Progenitor cell of endocrine pancreas (in vitro differentiated cells): ENCODE data around the gene INO80. TPM values are rescaled to one million over a fixed set of nuclear protein-coding genes. Genes with fewer than 3 reads are reported as not detected.

ENCODE experiments used
- DNase-seq: peaks from one replicate; pipeline ENCODE4 v3.0.0; 2021; ENCODE audit warnings: low spot score; ENCODE audit not compliant: unreplicated experiment
- H3K27ac Mint-ChIP-seq: 2 replicates; pipeline ENCODE4 v1.8.0; 2021; ENCODE audit warnings: mild to moderate bottlenecking, moderate library complexity, mixed read lengths
- H3K27me3 Mint-ChIP-seq: 2 replicates; pipeline ENCODE4 v1.8.0; 2021; ENCODE audit warnings: mixed read lengths
- H3K36me3 Mint-ChIP-seq: 2 replicates; pipeline ENCODE4 v1.8.0; 2022; ENCODE audit warnings: mixed read lengths; ENCODE audit not compliant: insufficient read depth
- H3K4me1 Mint-ChIP-seq: 2 replicates; pipeline ENCODE4 v1.8.0; 2021; ENCODE audit warnings: low read depth, mixed read lengths
- H3K4me3 Mint-ChIP-seq: 2 replicates; pipeline ENCODE4 v1.8.0; 2021; ENCODE audit warnings: low read depth, mild to moderate bottlenecking, moderate library complexity, mixed read lengths
- H3K9me3 Mint-ChIP-seq: 2 replicates; pipeline ENCODE4 v1.8.0; 2021; ENCODE audit warnings: low read depth, mixed read lengths
- total RNA-seq: library from RNA; stranded (reverse); gene quantifications from 2 replicates; pipeline ENCODE4 v1.2.1, GENCODE V29; 2021
- TF ChIP-seq, protein P1 (sequence below): fragments of 200-600 bp; sonication (generic); IDR thresholded peaks from one replicate; pipeline ENCODE4 v1.5.0; 2021; ENCODE audit warnings: antibody characterized with exemption, mild to moderate bottlenecking; ENCODE audit not compliant: unreplicated experiment

INO80 gene
- total RNA-seq, 1 donor from 2014 or later: 28.1 TPM

DNA sequence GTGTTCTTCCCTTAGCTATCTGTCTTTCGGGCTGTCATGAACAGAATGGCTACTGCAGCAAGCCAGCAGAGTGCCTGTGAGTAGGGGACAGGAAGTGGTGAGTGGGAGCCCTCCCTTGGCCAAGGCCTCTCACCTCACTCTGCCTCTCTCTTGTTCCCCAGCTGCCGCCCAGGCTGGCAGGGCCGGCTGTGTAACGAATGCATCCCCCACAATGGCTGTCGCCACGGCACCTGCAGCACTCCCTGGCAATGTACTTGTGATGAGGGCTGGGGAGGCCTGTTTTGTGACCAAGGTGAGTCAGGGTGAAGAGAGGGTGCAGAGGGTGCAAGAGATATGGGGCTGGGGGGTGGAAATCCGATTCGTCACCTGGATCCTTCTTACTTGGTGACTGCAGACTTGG, 183.9 kb downstream of the INO80 start:
- TF ChIP-seq, protein P1, sequence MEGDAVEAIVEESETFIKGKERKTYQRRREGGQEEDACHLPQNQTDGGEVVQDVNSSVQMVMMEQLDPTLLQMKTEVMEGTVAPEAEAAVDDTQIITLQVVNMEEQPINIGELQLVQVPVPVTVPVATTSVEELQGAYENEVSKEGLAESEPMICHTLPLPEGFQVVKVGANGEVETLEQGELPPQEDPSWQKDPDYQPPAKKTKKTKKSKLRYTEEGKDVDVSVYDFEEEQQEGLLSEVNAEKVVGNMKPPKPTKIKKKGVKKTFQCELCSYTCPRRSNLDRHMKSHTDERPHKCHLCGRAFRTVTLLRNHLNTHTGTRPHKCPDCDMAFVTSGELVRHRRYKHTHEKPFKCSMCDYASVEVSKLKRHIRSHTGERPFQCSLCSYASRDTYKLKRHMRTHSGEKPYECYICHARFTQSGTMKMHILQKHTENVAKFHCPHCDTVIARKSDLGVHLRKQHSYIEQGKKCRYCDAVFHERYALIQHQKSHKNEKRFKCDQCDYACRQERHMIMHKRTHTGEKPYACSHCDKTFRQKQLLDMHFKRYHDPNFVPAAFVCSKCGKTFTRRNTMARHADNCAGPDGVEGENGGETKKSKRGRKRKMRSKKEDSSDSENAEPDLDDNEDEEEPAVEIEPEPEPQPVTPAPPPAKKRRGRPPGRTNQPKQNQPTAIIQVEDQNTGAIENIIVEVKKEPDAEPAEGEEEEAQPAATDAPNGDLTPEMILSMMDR: no peak
- Mint-ChIP-seq H3K27ac (peak overlapping the region; percentile 94), H3K27me3 (peaks cover 30% of the 10 kb centered on the region), H3K9me3 (no peaks in the 10 kb centered on the region), H3K36me3 (no peaks in the 10 kb centered on the region), H3K4me1 (peaks cover 48% of the 10 kb centered on the region), H3K4me3 (peak overlapping the region; percentile 76)
- no peak for DNase-seq

GRCh38 chr15:40931300-40932142, 184.6 kb downstream of the INO80 start:
- peak overlapping the region; percentile 76 for H3K4me3 Mint-ChIP-seq
- TF ChIP-seq, protein P1: peak; percentile 9
- no peaks in the 10 kb centered on the region for H3K36me3 Mint-ChIP-seq

DNA sequence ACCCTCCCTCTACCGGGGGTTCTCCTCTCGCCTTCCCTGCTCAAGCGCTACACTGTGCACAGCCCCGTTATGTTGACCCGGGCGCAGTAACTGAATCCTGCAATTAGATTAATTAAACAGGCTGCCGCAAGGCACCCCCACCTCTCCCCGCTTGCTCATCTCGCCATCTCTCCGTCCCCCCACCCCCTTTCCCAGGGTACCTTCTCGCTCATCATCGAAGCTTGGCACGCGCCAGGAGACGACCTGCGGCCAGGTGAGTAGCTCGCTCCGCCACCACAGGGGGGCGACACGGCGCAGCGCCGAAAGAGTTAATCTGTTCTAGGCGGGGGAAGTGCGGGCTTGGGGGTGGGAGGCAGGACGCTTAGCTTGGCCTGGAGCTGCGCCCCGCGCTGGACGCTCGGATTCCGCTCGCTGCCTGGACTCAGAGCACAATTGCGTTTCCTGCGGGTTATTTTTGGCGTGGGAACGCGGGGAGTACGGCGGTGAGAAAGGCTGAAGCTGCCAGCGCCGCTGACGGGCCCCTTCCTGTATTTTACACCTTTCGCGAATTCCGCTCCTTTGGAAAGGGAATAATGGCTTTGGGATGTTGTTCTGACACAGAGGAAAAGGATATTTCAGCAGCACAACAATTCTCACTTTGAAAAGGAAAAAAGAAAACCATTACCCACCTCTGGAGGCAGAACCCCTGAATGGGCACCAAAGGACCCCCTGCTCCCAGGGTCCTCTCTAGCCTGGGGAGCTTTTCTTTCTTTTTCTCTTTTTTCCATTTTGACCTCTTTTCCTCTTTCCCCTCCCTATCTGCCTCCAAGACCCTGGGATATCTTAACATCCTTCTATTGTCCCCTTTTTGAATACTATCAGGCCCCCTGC, 185.4 kb downstream of the INO80 start:
- peak overlapping the region; percentile 33 for H3K27ac Mint-ChIP-seq
- H3K4me3 Mint-ChIP-seq: peak overlapping the region; percentile 76
- DNase-seq: peak; percentile 81
- H3K4me1 Mint-ChIP-seq: peaks cover 51% of the 10 kb centered on the region
- TF ChIP-seq, protein P1: peak; percentile 92
- no peaks in the 10 kb centered on the region for H3K36me3 Mint-ChIP-seq
- peaks cover 37% of the 10 kb centered on the region for H3K27me3 Mint-ChIP-seq
- no peaks in the 10 kb centered on the region for H3K9me3 Mint-ChIP-seq

More at GRCh38 chr15:40931300-40932142, 184.6 kb downstream of the INO80 start:
- DNase-seq: no peak
- Mint-ChIP-seq H3K27me3 (peaks cover 34% of the 10 kb centered on the region), H3K9me3 (no peaks in the 10 kb centered on the region), H3K4me1 (peaks cover 50% of the 10 kb centered on the region), H3K27ac (peak overlapping the region; percentile 94)

DNA sequence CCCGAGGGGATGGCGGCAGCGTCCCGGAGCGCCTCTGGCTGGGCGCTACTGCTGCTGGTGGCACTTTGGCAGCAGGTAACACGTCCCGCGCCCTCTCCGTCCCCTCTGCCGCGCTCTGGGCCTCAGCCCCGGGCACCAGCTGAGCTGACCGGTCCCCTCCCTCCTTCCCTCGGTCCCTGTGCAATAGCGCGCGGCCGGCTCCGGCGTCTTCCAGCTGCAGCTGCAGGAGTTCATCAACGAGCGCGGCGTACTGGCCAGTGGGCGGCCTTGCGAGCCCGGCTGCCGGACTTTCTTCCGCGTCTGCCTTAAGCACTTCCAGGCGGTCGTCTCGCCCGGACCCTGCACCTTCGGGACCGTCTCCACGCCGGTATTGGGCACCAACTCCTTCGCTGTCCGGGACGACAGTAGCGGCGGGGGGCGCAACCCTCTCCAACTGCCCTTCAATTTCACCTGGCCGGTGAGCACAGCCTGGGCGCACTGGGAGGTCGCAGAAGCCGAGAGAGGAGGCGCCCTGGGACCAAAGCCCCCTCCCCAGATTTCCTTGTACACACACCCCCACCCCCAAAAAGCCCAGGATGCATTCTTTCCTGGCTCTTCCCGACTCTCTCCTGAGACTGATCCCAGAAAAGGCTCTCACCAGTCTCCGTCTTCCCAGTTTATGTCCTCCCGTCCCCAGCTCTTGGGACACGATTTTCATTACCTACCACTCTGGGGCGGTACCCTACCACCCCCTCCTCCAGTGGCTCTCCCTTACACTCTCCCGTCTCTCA, 186.2 kb downstream of the INO80 start:
- Mint-ChIP-seq H3K27ac (peak overlapping the region; percentile 33), H3K36me3 (no peaks in the 10 kb centered on the region), H3K9me3 (no peaks in the 10 kb centered on the region), H3K4me3 (peak overlapping the region; percentile 76), H3K27me3 (peaks cover 44% of the 10 kb centered on the region), H3K4me1 (peaks cover 53% of the 10 kb centered on the region)
- TF ChIP-seq, protein P1: no peak
- DNase-seq: peak; percentile 52

Other genes with a start within 250 kb of the INO80 start
- 4.4 and 5.1 TPM in 2 replicates for gene RHOV, start 242.0 kb downstream of the INO80 start, total RNA-seq
- 27.4 and 28.9 TPM in 2 replicates for gene VPS18, start 221.8 kb downstream of the INO80 start, total RNA-seq
- 6.2 and 6.5 TPM in 2 replicates for gene DLL4, start 186.9 kb downstream of the INO80 start, total RNA-seq
- gene CHAC1, start 162.8 kb downstream of the INO80 start, total RNA-seq: 14.4 and 18.1 TPM in 2 replicates
- gene EXD1, start 114.5 kb upstream of the INO80 start, total RNA-seq: not detected in 2 replicates
- 89.3 and 89.6 TPM in 2 replicates for gene CHP1, start 115.0 kb upstream of the INO80 start, total RNA-seq
- 9.5 and 9.7 TPM in 2 replicates for gene OIP5, start 216.3 kb upstream of the INO80 start, total RNA-seq
- 63.9 and 69.2 TPM in 2 replicates for gene NUSAP1, start 216.6 kb upstream of the INO80 start, total RNA-seq